NCI-H128 (cell line): ENCODE data around the gene LMF1.

ENCODE experiments used
- DNase-seq: peaks from one replicate; lab custom pipeline; 2025; ENCODE audit not compliant: unreplicated experiment; lab: John Stamatoyannopoulos, UW

The LMF1 gene

GRCh38 chr16:817001-817906, 153.5 kb downstream of the LMF1 start:
- no peak for DNase-seq

- DNase-seq, result no peak
Observed at GRCh38 chr16:815861-816260, 154.9 kb downstream of the LMF1 start.

- DNase-seq, result no peak
Observed at GRCh38 chr16:814974-815373, 155.8 kb downstream of the LMF1 start.

- DNase-seq, result no peak
Observed at GRCh38 chr16:813916-814412, 156.8 kb downstream of the LMF1 start.

- DNase-seq, result no peak
Observed at GRCh38 chr16:813204-813915, 157.4 kb downstream of the LMF1 start.

- no peak for DNase-seq
Observed at GRCh38 chr16:808085-808386, 162.7 kb downstream of the LMF1 start.

GRCh38 chr16:807347-808084, 163.3 kb downstream of the LMF1 start:
- DNase-seq, result peak; percentile 46

- no peak for DNase-seq
Observed at GRCh38 chr16:805474-805873, 165.3 kb downstream of the LMF1 start.

GRCh38 chr16:804193-805048, 166.4 kb downstream of the LMF1 start:
- no peak for DNase-seq

GRCh38 chr16:803754-804080, 167.1 kb downstream of the LMF1 start:
- no peak for DNase-seq
